Endothelial cell of umbilical vein (primary cell): Measurements from ENCODE around the gene SIRPA. TPM values are rescaled to one million over a fixed set of nuclear protein-coding genes. Genes with fewer than 3 reads are reported as not detected.

Source experiments
- BruUV-seq: library from RNA; stranded (reverse); fragments of 400-500 nt; replicated peaks from 2 replicates; lab custom pipeline; 2021; lab: Mats Ljungman, UMichigan
- CTCF ChIA-PET: fragments of 300-600, 350-600 bp; sonication (Branson Sonifier 250); formaldehyde crosslinking; loops from one replicate; lab custom pipeline; 2021; ENCODE audit warnings: antibody characterized with exemption, inconsistent platforms; lab: Charles Lee
- POLR2A ChIA-PET: fragments of 300-600, 350-600 bp; sonication (Branson Sonifier 250); formaldehyde crosslinking; loops from one replicate; lab custom pipeline; 2021; ENCODE audit warnings: antibody characterized with exemption, inconsistent platforms; lab: Charles Lee
- DNase-seq: peaks from one replicate; pipeline ENCODE4 v3.0.0-alpha.2; 2011; ENCODE audit warnings: low read depth, low spot score
- FAIRE-seq: peaks from 2 replicates; lab custom pipeline; 2011; peaks lifted over from hg19 to GRCh38; lab: Jason Lieb, UNC
- H2AFZ ChIP-seq: 2 replicates; pipeline ENCODE4 v1.6.0; 2012; ENCODE audit warnings: low read depth, low read length, control low read depth, inconsistent platforms
- H3K27ac ChIP-seq: 2 replicates; pipeline ENCODE4 v1.5.1; 2011; ENCODE audit warnings: low read depth, mild to moderate bottlenecking, control low read depth, low read length, moderate library complexity; ENCODE audit not compliant: insufficient read depth
- H3K27me3 ChIP-seq, 2 experiments: 2 replicates each; pipeline versions ENCODE4 v1.6.0 to v1.6.1; 2011; ENCODE audit warnings: low read length in 2 of 2, mixed read lengths in 1 of 2; ENCODE audit not compliant: control insufficient read depth in 2 of 2, insufficient read depth in 2 of 2
- H3K36me3 ChIP-seq, 2 experiments: 2 replicates in 1 of 2; 3 replicates in 1 of 2; pipeline ENCODE4 v1.5.1; 2011; ENCODE audit warnings: low read length in 2 of 2, mild to moderate bottlenecking in 1 of 2, moderate library complexity in 1 of 2; ENCODE audit not compliant: control insufficient read depth in 2 of 2, insufficient read depth in 2 of 2; ENCODE audit errors: extremely low read depth in 1 of 2
- H3K4me1 ChIP-seq: 3 replicates; pipeline ENCODE4 v1.5.1; 2011; ENCODE audit warnings: mild to moderate bottlenecking, low read length; ENCODE audit not compliant: control insufficient read depth, insufficient read depth; ENCODE audit errors: extremely low read depth
- H3K4me2 ChIP-seq: 2 replicates; pipeline ENCODE4 v1.6.1; 2011; ENCODE audit warnings: low read length, control low read depth, mixed read lengths; ENCODE audit not compliant: insufficient read depth
- H3K4me3 ChIP-seq, 3 experiments: fragments of 200-600 bp in 1 of 3; sonication (generic), shearing (Covaris generic) in 1 of 3; replicated peaks in 1 of 3; 2 replicates each; pipeline ENCODE4 v1.5.1; 2011 to 2016; ENCODE audit warnings: control low read depth in 3 of 3, low read length in 3 of 3, mild to moderate bottlenecking in 2 of 3, inconsistent platforms in 1 of 3, low read depth in 1 of 3, moderate library complexity in 1 of 3; ENCODE audit not compliant: insufficient read depth in 1 of 3
- H3K79me2 ChIP-seq: 2 replicates; pipeline ENCODE4 v1.6.0; 2012; ENCODE audit warnings: low read length, inconsistent platforms; ENCODE audit not compliant: control insufficient read depth, insufficient read depth
- H3K9ac ChIP-seq: replicated peaks from 2 replicates; pipeline ENCODE3; 2011; ENCODE audit warnings: low read length, control low read depth; ENCODE audit not compliant: insufficient read depth; ENCODE audit errors: extremely low read depth
- H3K9me1 ChIP-seq: replicated peaks from 3 replicates; pipeline ENCODE4 v1.6.0; 2011; ENCODE audit warnings: mild to moderate bottlenecking, low read length; ENCODE audit not compliant: control insufficient read depth, insufficient read depth; ENCODE audit errors: extremely low read depth
- H3K9me3 ChIP-seq: replicated peaks from 2 replicates; pipeline ENCODE4 v1.5.1; 2012; ENCODE audit warnings: low read length, inconsistent platforms; ENCODE audit not compliant: control insufficient read depth, insufficient read depth
- H4K20me1 ChIP-seq: replicated peaks from 2 replicates; pipeline ENCODE3; 2011; ENCODE audit warnings: mild to moderate bottlenecking, low read length; ENCODE audit not compliant: control insufficient read depth, insufficient read depth; ENCODE audit errors: extremely low read depth
- EZH2 ChIP-seq: IDR thresholded peaks from 2 replicates; pipeline ENCODE4 v1.6.1; 2012; ENCODE audit warnings: borderline replicate concordance, low read depth, mild to moderate bottlenecking, moderate library complexity, low read length, inconsistent platforms; ENCODE audit not compliant: severe bottlenecking
- FOS ChIP-seq: IDR thresholded peaks from 2 replicates; pipeline ENCODE4 v1.6.1; 2011; ENCODE audit warnings: mild to moderate bottlenecking, low read length, moderate library complexity, borderline replicate concordance; ENCODE audit not compliant: insufficient read depth
- GATA2 ChIP-seq: IDR thresholded peaks from 2 replicates; pipeline ENCODE4 v1.7.0; 2011; ENCODE audit warnings: low read depth, mild to moderate bottlenecking, moderate library complexity, mixed read lengths, low read length; ENCODE audit not compliant: insufficient read length, insufficient read depth
- JUN ChIP-seq: IDR thresholded peaks from 2 replicates; pipeline ENCODE4 v1.6.1; 2011; ENCODE audit warnings: borderline replicate concordance, low read depth; ENCODE audit not compliant: insufficient read length, insufficient read depth
- MYC ChIP-seq: IDR thresholded peaks from one replicate; pipeline ENCODE4 v1.6.1; 2011; ENCODE audit warnings: mild to moderate bottlenecking, low read depth, low read length
- POLR2A ChIP-seq: IDR thresholded peaks from 2 replicates; pipeline ENCODE4 v1.6.1; 2012; ENCODE audit warnings: low read depth, mild to moderate bottlenecking, control low read depth, low read length
- POLR2AphosphoS5 ChIP-seq: IDR thresholded peaks from 2 replicates; pipeline ENCODE4 v1.6.1; 2012; ENCODE audit warnings: low read depth, mild to moderate bottlenecking, control low read depth, low read length, moderate library complexity; ENCODE audit not compliant: insufficient read depth
- dilution Hi-C: fragments of 300-500 bp; cut with MboI; formaldehyde crosslinking; loops from one replicate; pipeline ENCODE4 v1.15.0; 2019; ENCODE audit warnings: low sequenced_read_pairs; ENCODE audit not compliant: extremely low pct_ligation_motif_present
- intact Hi-C: fragments of 100-400 bp; cut with micrococcal nuclease; formaldehyde crosslinking; loops from one replicate; pipeline ENCODE4 v1.10.0; 2022
- polyA plus RNA-seq, 4 experiments: library from polyadenylated mRNA; depleted of rRNA in 3 of 4; stranded (reverse) in 3 of 4; unstranded in 1 of 4; fragments of >200 nt; gene quantifications; 2 replicates each; pipeline versions ENCODE4 v1.2.1 to v1.2.3, GENCODE V29; 2011 to 2012; ENCODE audit warnings: missing spikeins in 1 of 4
- total RNA-seq: library from RNA; stranded (reverse); gene quantifications from 2 replicates; pipeline ENCODE4 v1.2.3, GENCODE V29; 2021
- TF ChIP-seq, protein P1 (sequence below), 2 donors: IDR thresholded peaks; 1 replicate in 1 of 2; 2 replicates in 1 of 2; pipeline ENCODE4 v1.5.1; 2011; ENCODE audit warnings: low read length in 2 of 2, mild to moderate bottlenecking in 2 of 2, moderate library complexity in 2 of 2, control low read depth in 1 of 2, inconsistent platforms in 1 of 2, low read depth in 1 of 2; ENCODE audit not compliant: insufficient read depth in 1 of 2; ENCODE audit errors: extremely low read depth in 1 of 2
- TF ChIP-seq, protein P2 (sequence below): IDR thresholded peaks from 2 replicates; pipeline ENCODE4 v1.6.1; 2011; ENCODE audit not compliant: insufficient read depth, insufficient read length

Gene SIRPA
- total and polyA plus RNA-seq, 2 donors (not counting 3 experiments of a cell fraction or from before 2014, with no cell fraction given): 29.9 to 59.2 TPM

DNA sequence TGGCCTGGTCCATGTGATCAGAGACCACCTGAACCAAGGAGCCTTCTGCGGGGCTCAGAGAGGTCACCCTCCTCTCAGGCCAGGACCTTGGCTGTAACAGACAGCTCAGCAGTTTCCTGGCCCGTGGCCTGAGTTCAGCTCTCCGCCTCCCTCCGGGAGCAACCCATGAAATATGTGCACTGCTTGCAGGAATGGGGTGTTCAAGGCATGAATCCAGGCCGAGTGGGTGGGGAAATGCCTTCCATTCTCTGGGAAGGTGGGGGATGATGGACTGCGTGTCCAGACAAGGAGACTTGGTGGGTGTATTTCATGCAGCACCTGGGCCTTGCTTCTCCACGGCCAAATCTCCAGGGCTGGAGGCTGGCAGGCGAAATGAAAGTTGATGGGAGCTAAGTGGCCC lies 46.0 kb downstream of the SIRPA start:
- Histone ChIP-seq H3K79me2 (no peaks in the 10 kb centered on the region), H3K4me2 (no peak overlapping the region), H2AFZ (no peak overlapping the region), H3K4me1 (no peaks in the 10 kb centered on the region), H3K27ac (no peak overlapping the region), H3K4me3 (no peak overlapping the region), H3K27me3 (peaks cover 6 to 13% of the 10 kb centered on the region in 2 experiments), H3K9ac (no peak overlapping the region), H3K9me3 (no peaks in the 10 kb centered on the region), H3K36me3 (peaks cover 0 to 3% of the 10 kb centered on the region in 2 experiments), H4K20me1 (no peaks in the 10 kb centered on the region), H3K9me1 (no peaks in the 10 kb centered on the region)
- no peak for DNase-seq
- no peak for FAIRE-seq
- BruUV-seq: no TSS peak
- CTCF ChIA-PET: no interaction called here
- dilution Hi-C loops: no loop called here
- POLR2A ChIA-PET: no interaction called here
- intact Hi-C loops: no loop called here
- TF ChIP-seq FOS: no peak
- TF ChIP-seq EZH2: no peak
- TF ChIP-seq, protein P1, sequence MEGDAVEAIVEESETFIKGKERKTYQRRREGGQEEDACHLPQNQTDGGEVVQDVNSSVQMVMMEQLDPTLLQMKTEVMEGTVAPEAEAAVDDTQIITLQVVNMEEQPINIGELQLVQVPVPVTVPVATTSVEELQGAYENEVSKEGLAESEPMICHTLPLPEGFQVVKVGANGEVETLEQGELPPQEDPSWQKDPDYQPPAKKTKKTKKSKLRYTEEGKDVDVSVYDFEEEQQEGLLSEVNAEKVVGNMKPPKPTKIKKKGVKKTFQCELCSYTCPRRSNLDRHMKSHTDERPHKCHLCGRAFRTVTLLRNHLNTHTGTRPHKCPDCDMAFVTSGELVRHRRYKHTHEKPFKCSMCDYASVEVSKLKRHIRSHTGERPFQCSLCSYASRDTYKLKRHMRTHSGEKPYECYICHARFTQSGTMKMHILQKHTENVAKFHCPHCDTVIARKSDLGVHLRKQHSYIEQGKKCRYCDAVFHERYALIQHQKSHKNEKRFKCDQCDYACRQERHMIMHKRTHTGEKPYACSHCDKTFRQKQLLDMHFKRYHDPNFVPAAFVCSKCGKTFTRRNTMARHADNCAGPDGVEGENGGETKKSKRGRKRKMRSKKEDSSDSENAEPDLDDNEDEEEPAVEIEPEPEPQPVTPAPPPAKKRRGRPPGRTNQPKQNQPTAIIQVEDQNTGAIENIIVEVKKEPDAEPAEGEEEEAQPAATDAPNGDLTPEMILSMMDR (IDR thresholded peaks at IDR 0.05; ENCODE audit: extremely low read depth in 1 of 2, insufficient read depth in 1 of 2, low read depth in 1 of 2, low read length in 2 of 2): no peak
- TF ChIP-seq POLR2A: no peak
- no peak for TF ChIP-seq JUN
- TF ChIP-seq POLR2AphosphoS5: no peak
- TF ChIP-seq, protein P2, sequence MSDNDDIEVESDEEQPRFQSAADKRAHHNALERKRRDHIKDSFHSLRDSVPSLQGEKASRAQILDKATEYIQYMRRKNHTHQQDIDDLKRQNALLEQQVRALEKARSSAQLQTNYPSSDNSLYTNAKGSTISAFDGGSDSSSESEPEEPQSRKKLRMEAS: no peak
- TF ChIP-seq GATA2: no peak
- no peak for TF ChIP-seq MYC
